ENCODE results near the gene FGB. TPM values are rescaled to one million over a fixed set of nuclear protein-coding genes. Genes with fewer than 3 reads are reported as not detected.

FGB gene
- total and polyA plus RNA-seq, 2 of the 13 experiments (the other 11 are each of a cell fraction or from before 2014, with no cell fraction given): 226 to 784 TPM

DNA sequence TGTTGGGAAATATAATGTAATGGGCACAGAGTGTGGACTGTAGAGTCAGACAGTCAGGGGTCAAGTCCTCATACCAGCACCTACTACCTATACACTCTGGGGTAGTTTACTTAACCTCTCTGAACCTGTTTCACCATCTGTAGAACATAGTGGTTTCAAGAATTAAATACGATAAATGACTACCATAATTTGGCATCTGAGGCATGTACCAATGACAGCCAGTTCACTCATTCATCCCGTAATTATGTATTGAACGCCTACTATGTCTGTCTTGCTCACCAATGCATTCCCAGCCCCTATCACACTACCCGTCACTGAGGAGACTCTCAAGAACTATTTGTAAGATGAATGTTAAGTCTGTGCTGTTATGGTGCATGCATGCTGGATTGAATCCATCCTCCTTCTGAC is 2.0 kb upstream of the FGB start (continued):
- no peak for TF ChIP-seq SNAI1 (CRISPR knock-in tag; IDR thresholded peaks at IDR 0.05; ENCODE audit: borderline replicate concordance)
- no peak for TF ChIP-seq ZNF383 (CRISPR knock-in tag; IDR thresholded peaks at IDR 0.05; ENCODE audit: borderline replicate concordance)
- no peak for TF ChIP-seq TOPORS (CRISPR knock-in tag; IDR thresholded peaks at IDR 0.05)
- TF ChIP-seq NAIF1 (CRISPR knock-in tag; IDR thresholded peaks at IDR 0.05; ENCODE audit: borderline replicate concordance): no peak
- TF ChIP-seq ZBTB21 (CRISPR knock-in tag; IDR thresholded peaks at IDR 0.05): no peak
- TF ChIP-seq, protein P1, sequence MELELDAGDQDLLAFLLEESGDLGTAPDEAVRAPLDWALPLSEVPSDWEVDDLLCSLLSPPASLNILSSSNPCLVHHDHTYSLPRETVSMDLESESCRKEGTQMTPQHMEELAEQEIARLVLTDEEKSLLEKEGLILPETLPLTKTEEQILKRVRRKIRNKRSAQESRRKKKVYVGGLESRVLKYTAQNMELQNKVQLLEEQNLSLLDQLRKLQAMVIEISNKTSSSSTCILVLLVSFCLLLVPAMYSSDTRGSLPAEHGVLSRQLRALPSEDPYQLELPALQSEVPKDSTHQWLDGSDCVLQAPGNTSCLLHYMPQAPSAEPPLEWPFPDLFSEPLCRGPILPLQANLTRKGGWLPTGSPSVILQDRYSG (CRISPR knock-in tag; IDR thresholded peaks at IDR 0.05): no peak
- TF ChIP-seq, protein P2, sequence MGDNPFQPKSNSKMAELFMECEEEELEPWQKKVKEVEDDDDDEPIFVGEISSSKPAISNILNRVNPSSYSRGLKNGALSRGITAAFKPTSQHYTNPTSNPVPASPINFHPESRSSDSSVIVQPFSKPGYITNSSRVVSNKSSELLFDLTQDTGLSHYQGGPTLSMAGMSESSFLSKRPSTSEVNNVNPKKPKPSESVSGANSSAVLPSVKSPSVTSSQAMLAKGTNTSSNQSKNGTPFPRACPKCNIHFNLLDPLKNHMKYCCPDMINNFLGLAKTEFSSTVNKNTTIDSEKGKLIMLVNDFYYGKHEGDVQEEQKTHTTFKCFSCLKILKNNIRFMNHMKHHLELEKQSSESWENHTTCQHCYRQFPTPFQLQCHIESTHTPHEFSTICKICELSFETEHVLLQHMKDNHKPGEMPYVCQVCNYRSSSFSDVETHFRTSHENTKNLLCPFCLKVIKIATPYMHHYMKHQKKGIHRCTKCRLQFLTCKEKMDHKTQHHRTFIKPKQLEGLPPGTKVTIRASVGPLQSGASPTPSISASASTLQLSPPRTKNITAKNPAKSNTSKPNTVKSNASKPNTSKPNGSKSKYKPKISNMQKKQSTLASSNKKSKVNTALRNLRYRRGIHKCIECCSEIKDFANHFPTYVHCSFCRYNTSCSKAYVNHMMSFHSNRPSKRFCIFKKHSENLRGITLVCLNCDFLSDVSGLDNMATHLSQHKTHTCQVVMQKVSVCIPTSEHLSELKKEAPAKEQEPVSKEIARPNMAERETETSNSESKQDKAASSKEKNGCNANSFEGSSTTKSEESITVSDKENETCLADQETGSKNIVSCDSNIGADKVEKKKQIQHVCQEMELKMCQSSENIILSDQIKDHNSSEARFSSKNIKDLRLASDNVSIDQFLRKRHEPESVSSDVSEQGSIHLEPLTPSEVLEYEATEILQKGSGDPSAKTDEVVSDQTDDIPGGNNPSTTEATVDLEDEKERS (CRISPR knock-in tag; IDR thresholded peaks at IDR 0.05): no peak
- peak; percentile 92 for TF ChIP-seq BCL6 (CRISPR knock-in tag; IDR thresholded peaks at IDR 0.05)
- TF ChIP-seq ZNF605 (CRISPR knock-in tag; IDR thresholded peaks at IDR 0.05): no peak
- no peak for TF ChIP-seq ZNF33A (CRISPR knock-in tag; IDR thresholded peaks at IDR 0.05; ENCODE audit: borderline replicate concordance)
- TF ChIP-seq HOXD1 (CRISPR knock-in tag; IDR thresholded peaks at IDR 0.05): no peak
- TF ChIP-seq, protein P3, sequence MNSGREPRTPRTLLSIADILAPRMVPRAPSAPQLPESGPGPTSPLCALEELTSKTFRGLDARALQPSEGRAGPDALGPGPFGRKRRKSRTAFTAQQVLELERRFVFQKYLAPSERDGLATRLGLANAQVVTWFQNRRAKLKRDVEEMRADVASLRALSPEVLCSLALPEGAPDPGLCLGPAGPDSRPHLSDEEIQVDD (CRISPR knock-in tag; IDR thresholded peaks at IDR 0.05; ENCODE audit: borderline replicate concordance): no peak
- no peak; the same call in 1 of the 2 replicates for TF ChIP-seq ZNF124 (CRISPR knock-in tag; IDR thresholded peaks at IDR 0.05)
- no peak; the same call in 1 of the 2 replicates for TF ChIP-seq NFIC (IDR thresholded peaks at IDR 0.05; ENCODE audit: low read length)
- TF ChIP-seq ZNF747 (CRISPR knock-in tag; IDR thresholded peaks at IDR 0.05; ENCODE audit: borderline replicate concordance): no peak
- TF ChIP-seq ZFP62 (CRISPR knock-in tag; IDR thresholded peaks at IDR 0.05): no peak
- TF ChIP-seq FOXK2 (IDR thresholded peaks at IDR 0.05): no peak
- TF ChIP-seq, protein P4, sequence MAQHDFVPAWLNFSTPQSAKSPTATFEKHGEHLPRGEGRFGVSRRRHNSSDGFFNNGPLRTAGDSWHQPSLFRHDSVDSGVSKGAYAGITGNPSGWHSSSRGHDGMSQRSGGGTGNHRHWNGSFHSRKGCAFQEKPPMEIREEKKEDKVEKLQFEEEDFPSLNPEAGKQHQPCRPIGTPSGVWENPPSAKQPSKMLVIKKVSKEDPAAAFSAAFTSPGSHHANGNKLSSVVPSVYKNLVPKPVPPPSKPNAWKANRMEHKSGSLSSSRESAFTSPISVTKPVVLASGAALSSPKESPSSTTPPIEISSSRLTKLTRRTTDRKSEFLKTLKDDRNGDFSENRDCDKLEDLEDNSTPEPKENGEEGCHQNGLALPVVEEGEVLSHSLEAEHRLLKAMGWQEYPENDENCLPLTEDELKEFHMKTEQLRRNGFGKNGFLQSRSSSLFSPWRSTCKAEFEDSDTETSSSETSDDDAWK (CRISPR knock-in tag; IDR thresholded peaks at IDR 0.05): no peak
- TF ChIP-seq, protein P5, sequence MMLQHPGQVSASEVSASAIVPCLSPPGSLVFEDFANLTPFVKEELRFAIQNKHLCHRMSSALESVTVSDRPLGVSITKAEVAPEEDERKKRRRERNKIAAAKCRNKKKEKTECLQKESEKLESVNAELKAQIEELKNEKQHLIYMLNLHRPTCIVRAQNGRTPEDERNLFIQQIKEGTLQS (CRISPR knock-in tag; IDR thresholded peaks at IDR 0.05): peak; percentile 49; the same call in 1 of the 2 replicates
- TF ChIP-seq, protein P6, sequence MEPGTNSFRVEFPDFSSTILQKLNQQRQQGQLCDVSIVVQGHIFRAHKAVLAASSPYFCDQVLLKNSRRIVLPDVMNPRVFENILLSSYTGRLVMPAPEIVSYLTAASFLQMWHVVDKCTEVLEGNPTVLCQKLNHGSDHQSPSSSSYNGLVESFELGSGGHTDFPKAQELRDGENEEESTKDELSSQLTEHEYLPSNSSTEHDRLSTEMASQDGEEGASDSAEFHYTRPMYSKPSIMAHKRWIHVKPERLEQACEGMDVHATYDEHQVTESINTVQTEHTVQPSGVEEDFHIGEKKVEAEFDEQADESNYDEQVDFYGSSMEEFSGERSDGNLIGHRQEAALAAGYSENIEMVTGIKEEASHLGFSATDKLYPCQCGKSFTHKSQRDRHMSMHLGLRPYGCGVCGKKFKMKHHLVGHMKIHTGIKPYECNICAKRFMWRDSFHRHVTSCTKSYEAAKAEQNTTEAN (CRISPR knock-in tag; conservative IDR thresholded peaks at IDR 0.05): no peak
- TF ChIP-seq EHMT2 (IDR thresholded peaks at IDR 0.05; ENCODE audit: borderline replicate concordance, low read depth, low read length): no peak
- TF ChIP-seq, protein P7, sequence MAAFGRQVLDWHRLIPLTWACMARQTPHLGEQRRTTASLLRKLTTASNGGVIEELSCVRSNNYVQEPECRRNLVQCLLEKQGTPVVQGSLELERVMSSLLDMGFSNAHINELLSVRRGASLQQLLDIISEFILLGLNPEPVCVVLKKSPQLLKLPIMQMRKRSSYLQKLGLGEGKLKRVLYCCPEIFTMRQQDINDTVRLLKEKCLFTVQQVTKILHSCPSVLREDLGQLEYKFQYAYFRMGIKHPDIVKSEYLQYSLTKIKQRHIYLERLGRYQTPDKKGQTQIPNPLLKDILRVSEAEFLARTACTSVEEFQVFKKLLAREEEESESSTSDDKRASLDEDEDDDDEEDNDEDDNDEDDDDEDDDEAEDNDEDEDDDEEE (CRISPR knock-in tag; IDR thresholded peaks at IDR 0.05): no peak
- TF ChIP-seq ZBTB7A (CRISPR knock-in tag; IDR thresholded peaks at IDR 0.05): no peak
